Thyroid gland (tissue), 4 donors: Measurements from ENCODE around the gene DELE1. TPM values are rescaled to one million over a fixed set of nuclear protein-coding genes. Genes with fewer than 3 reads are reported as not detected.

Source experiments
- DNase-seq, 2 donors: peaks; one replicate each; pipeline ENCODE4 v3.0.0-alpha.2; 2019
- H3K27ac ChIP-seq, 3 donors: fragments of 200-600 bp; sonication (generic); 1 replicate in 2 of 3; 2 replicates in 1 of 3; pipeline ENCODE4 v1.5.1; 2016 to 2019; ENCODE audit warnings: mild to moderate bottlenecking in 1 of 3, moderate library complexity in 1 of 3
- H3K27me3 ChIP-seq: fragments of 200-600 bp; sonication (generic); one replicate; pipeline ENCODE4 v1.5.1; 2019
- H3K36me3 ChIP-seq, 2 donors: fragments of 200-600 bp; sonication (generic); one replicate each; pipeline ENCODE4 v1.5.1; 2016 to 2019
- H3K4me1 ChIP-seq, 2 donors: fragments of 200-600 bp; sonication (generic); one replicate each; pipeline ENCODE4 v1.5.1; 2017 to 2019
- H3K4me3 ChIP-seq, 3 donors: fragments of 200-600 bp; sonication (generic); replicated peaks in 1 of 3; 1 replicate in 2 of 3; 2 replicates in 1 of 3; pipeline ENCODE4 v1.5.1; 2016; ENCODE audit warnings: mild to moderate bottlenecking in 1 of 3
- H3K9me3 ChIP-seq: fragments of 200-600 bp; sonication (generic); one replicate; pipeline ENCODE4 v1.5.1; 2017
- POLR2A ChIP-seq, 2 donors: fragments of 450-650 bp; IDR thresholded peaks; one replicate each; pipeline ENCODE4 v1.6.1; 2017; ENCODE audit warnings: antibody characterized with exemption in 2 of 2, mild to moderate bottlenecking in 2 of 2, moderate library complexity in 1 of 2
- WGBS, 2 donors: methylation state at CpG; one replicate each; pipeline ENCODE4 v1.1.5; 2017; 5-methylcytosine and 5-hydroxymethylcytosine counted together
- intact Hi-C: fragments of 100-400 bp; cut with DNase I; formaldehyde crosslinking; loops from one replicate; pipeline ENCODE4 v1.15.1; 2023
- total RNA-seq, 4 donors: library from RNA; depleted of rRNA; stranded (reverse); fragments of >200 nt; gene quantifications; one replicate each; pipeline ENCODE4 v1.2.3, GENCODE V29; 2016
- TF ChIP-seq, protein P1 (sequence below), 6 experiments: fragments of 200-600 bp in 3 of 6; fragments of 450-650 bp in 3 of 6; sonication (generic) in 3 of 6; IDR thresholded peaks; one replicate each; pipeline ENCODE4 v1.5.1; 2016 to 2019; ENCODE audit warnings: antibody characterized with exemption in 6 of 6, mild to moderate bottlenecking in 2 of 6, inconsistent platforms in 1 of 6, moderate library complexity in 1 of 6

The DELE1 gene
- total RNA-seq, 4 donors from 2014 or later = 68.5 to 130 (median 85.1) TPM

DNA sequence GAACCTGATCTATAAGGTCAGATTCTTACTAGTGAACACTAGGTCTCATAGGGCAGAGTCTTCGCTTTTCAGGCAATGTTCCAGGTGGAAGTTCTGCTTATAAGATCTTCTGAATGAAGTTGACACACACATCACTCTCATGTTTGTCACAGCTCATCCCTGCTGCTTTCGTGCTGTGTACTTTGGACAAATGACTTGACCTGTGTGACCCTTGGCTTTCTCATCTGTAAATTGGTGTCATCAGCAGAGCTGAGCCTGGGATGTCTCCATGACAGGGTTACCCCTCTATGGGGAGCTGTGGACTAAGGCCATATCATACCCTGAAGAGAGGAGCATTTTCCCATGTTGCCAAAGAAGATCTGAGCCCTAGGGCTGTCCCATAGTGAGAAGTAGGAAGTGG, 2.8 kb downstream of the DELE1 start:
- H3K36me3 ChIP-seq = peaks cover 56 to 61% of the 10 kb centered on the region in 2 donors
- intact Hi-C loops = no loop called here
- no peak for DNase-seq

DNA sequence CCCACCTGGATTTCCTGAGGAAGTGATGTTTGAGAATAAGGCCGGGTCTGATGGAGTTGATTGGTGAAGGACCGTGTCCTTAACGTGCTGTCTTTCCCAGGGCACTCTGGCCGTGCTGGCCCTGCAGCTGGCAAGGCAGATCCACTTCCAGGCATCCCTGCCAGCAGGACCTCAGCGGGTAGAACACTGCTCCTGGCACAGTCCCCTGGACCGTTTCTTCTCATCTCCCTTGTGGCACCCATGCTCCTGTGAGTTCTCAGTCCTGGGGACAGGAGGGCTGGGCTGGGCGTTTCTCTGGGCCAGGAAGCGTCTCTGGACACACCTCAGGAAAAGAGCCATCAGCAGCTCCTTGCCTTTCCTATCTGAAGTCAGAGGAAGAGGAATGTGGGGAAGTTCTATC, 4.4 kb downstream of the DELE1 start:
- Histone ChIP-seq H3K27ac (no peak overlapping the region), H3K4me3 (no peak overlapping the region), H3K36me3 (peaks cover 69 to 76% of the 10 kb centered on the region in 2 donors), H3K27me3 (no peaks in the 10 kb centered on the region), H3K9me3 (no peaks in the 10 kb centered on the region), H3K4me1 (peaks cover 9 to 12% of the 10 kb centered on the region in 2 donors)
- 74 to 87% methylated on average over 4 to 8 of the region's 8 CpGs for WGBS, 2 donors
- intact Hi-C loops = no loop called here
- no peak for TF ChIP-seq POLR2A (IDR thresholded peaks at IDR 0.05)
- TF ChIP-seq, protein P1, sequence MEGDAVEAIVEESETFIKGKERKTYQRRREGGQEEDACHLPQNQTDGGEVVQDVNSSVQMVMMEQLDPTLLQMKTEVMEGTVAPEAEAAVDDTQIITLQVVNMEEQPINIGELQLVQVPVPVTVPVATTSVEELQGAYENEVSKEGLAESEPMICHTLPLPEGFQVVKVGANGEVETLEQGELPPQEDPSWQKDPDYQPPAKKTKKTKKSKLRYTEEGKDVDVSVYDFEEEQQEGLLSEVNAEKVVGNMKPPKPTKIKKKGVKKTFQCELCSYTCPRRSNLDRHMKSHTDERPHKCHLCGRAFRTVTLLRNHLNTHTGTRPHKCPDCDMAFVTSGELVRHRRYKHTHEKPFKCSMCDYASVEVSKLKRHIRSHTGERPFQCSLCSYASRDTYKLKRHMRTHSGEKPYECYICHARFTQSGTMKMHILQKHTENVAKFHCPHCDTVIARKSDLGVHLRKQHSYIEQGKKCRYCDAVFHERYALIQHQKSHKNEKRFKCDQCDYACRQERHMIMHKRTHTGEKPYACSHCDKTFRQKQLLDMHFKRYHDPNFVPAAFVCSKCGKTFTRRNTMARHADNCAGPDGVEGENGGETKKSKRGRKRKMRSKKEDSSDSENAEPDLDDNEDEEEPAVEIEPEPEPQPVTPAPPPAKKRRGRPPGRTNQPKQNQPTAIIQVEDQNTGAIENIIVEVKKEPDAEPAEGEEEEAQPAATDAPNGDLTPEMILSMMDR (IDR thresholded peaks at IDR 0.05) = no peak
- no peak for DNase-seq

More for the DNA sequence above, 2.8 kb downstream of the DELE1 start:
- H3K27me3 ChIP-seq = no peaks in the 10 kb centered on the region
- H3K9me3 ChIP-seq = no peaks in the 10 kb centered on the region
- H3K27ac ChIP-seq = no peak overlapping the region
- TF ChIP-seq POLR2A (IDR thresholded peaks at IDR 0.05) = no peak
- TF ChIP-seq, protein P1 (IDR thresholded peaks at IDR 0.05) = no peak
- no peak overlapping the region for H3K4me3 ChIP-seq
- H3K4me1 ChIP-seq = peaks cover 13 to 17% of the 10 kb centered on the region in 2 donors
- WGBS, 2 donors = 85 to 92% methylated on average over 2 of the region's 2 CpGs

DNA sequence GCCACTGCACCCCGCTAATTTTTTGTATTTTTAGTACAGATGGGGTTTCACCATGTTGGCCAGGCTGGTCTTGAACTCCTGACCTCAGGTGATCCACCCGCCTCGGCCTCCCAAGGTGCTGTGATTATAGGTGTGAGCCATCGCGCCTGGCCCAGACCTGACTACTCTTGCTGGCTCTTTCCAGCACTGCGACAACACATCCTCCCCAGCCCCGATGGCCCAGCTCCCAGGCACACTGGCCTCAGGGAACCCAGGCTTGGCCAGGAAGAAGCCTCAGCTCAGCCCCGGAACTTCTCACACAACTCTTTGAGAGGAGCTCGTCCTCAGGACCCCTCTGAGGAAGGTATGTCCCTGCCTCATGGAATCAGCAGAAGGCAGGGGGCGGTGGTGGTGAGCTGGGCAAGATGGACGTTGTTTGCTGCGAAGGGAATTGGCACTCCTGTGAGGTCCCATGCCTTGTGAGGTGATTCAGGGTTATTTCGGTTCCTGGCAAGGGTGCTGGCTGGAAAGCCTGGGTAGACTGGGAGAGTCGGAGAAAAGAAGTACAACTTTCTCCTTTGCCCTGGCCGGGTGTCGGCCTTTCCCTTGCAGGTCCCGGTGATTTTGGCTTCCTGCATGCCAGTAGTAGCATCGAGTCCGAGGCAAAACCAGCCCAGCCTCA, 5.9 kb downstream of the DELE1 start:
- no peak overlapping the region for H3K4me3 ChIP-seq
- TF ChIP-seq POLR2A (IDR thresholded peaks at IDR 0.05) = no peak
- TF ChIP-seq, protein P1 (IDR thresholded peaks at IDR 0.05) = no peak
- intact Hi-C loops = no loop called here
- H3K27ac ChIP-seq = no peak overlapping the region
- WGBS, 2 donors = 91 to 97% methylated on average over 17 to 19 of the region's 19 CpGs
- peaks cover 75 to 84% of the 10 kb centered on the region in 2 donors for H3K36me3 ChIP-seq
- H3K27me3 ChIP-seq = no peaks in the 10 kb centered on the region
- no peak for DNase-seq
- no peaks in the 10 kb centered on the region for H3K9me3 ChIP-seq
- peaks cover 1 to 5% of the 10 kb centered on the region in 2 donors for H3K4me1 ChIP-seq

DNA sequence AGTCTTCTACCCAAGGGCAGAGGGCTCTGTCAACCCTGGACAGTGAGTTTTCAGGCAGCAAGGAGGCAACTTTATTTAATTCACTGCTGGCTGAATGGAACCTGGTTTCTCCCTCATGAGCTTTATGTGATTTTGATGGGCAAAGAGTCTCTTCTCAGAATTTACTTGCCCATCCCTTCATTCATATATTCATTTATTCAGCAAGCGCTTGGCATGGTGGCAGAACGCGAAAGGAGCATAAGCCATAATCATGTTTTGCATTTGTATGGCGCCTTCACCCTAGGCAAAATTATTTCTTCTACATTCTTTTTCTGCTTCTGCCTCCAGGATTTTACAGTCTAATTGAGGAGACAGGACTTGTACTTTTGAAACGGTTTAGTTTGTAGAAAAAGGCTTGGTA, 8.0 kb downstream of the DELE1 start:
- WGBS, 2 donors = 93 to 94% methylated on average over 5 of the region's 5 CpGs
- no peak overlapping the region for H3K4me3 ChIP-seq
- peaks cover 61 to 88% of the 10 kb centered on the region in 2 donors for H3K36me3 ChIP-seq
- TF ChIP-seq POLR2A (IDR thresholded peaks at IDR 0.05) = no peak
- TF ChIP-seq, protein P1 (IDR thresholded peaks at IDR 0.05) = no peak
- H3K4me1 ChIP-seq = no peaks in the 10 kb centered on the region
- H3K27me3 ChIP-seq = no peaks in the 10 kb centered on the region
- H3K27ac ChIP-seq = no peak overlapping the region
- intact Hi-C loops = no loop called here
- no peaks in the 10 kb centered on the region for H3K9me3 ChIP-seq
- no peak for DNase-seq

DNA sequence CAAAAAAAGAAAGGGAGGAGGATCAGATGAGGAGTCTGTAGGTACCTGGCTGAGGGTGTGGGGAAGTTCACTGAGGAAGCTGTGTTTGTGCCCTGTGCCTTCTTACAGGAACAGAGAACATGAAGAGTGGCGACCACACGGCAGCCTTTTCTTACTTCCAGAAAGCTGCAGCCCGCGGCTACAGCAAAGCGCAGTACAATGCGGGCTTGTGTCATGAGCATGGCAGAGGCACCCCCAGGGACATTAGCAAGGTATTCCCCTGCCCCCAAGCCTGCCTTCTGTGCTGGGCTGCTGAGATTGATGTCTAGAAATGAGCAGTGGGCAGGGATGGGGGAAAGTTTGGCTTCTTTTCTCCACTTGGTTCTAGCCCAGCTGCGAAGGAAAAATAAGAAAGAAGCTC, 9.5 kb downstream of the DELE1 start:
- WGBS, 2 donors = 92 to 94% methylated on average over 7 of the region's 7 CpGs

More for the DNA sequence above, 9.5 kb downstream of the DELE1 start:
- H3K27me3 ChIP-seq = no peaks in the 10 kb centered on the region
- no peaks in the 10 kb centered on the region for H3K4me1 ChIP-seq
- H3K9me3 ChIP-seq = no peaks in the 10 kb centered on the region
- H3K36me3 ChIP-seq = peaks cover 55 to 88% of the 10 kb centered on the region in 2 donors
- no peak for DNase-seq
- no peak for TF ChIP-seq POLR2A (IDR thresholded peaks at IDR 0.05)
- TF ChIP-seq, protein P1 (IDR thresholded peaks at IDR 0.05) = no peak
- intact Hi-C loops = no loop called here
- H3K27ac ChIP-seq = no peak overlapping the region
- no peak overlapping the region for H3K4me3 ChIP-seq
